Measurements from ENCODE around the gene SYT2. TPM values are rescaled to one million over a fixed set of nuclear protein-coding genes. Genes with fewer than 3 reads are reported as not detected.

The SYT2 gene
- total and polyA plus RNA-seq, 2 of the 13 experiments (the other 11 are each of a cell fraction or from before 2014, with no cell fraction given) = not detected

- TF ChIP-seq ZBTB34 (CRISPR knock-in tag; IDR thresholded peaks at IDR 0.05) = no peak
Measured at GRCh38 chr1:202682477-202682876, 27.8 kb downstream of the SYT2 start (continued).

- intact Hi-C loops (cut with micrococcal nuclease; ENCODE audit: unreplicated experiment) (no loop called here), in situ Hi-C loops (cut with HindIII; ENCODE audit: extremely low pct_ligation_motif_present, low pct_unique_long_range_greater_than_20kb) (no loop called here)
- no peak overlapping the region for H2AFZ ChIP-seq (ENCODE audit: low read length)
- no peak for DNase-seq (ENCODE audit: low spot score)
- peaks cover 1 to 41% of the 10 kb centered on the region in 2 experiments; a peak in 2 of 5 replicates for H3K27me3 ChIP-seq (ENCODE audit: control insufficient read depth in 1 of 2, insufficient read depth in 2 of 2, low read length in 2 of 2)
- no peaks in the 10 kb centered on the region for H3K36me3 ChIP-seq (replicated peaks in 1 of 2; ENCODE audit: control insufficient read depth in 1 of 2, insufficient read depth in 2 of 2, low read length in 2 of 2)
- no peaks in the 10 kb centered on the region for H3K4me1 ChIP-seq (ENCODE audit: insufficient read depth, low read length)
- ATAC-seq = no peak
- H4K20me1 ChIP-seq (ENCODE audit: insufficient read depth, low read length) = no peaks in the 10 kb centered on the region
- POLR2A ChIA-PET = no interaction called here
- no TSS peak for BruUV-seq (replicated peaks)
- CTCF ChIA-PET (ENCODE audit: low intra/inter-chr PET ratio, low total read pairs) = no interaction called here
- no peak overlapping the region for H3K4me2 ChIP-seq (ENCODE audit: low read depth, low read length)
- no peak overlapping the region for H3K27ac ChIP-seq (ENCODE audit: extremely low read length, insufficient read depth, low read length)
- FAIRE-seq = no peak
- no peak overlapping the region for H3K9ac ChIP-seq (ENCODE audit: insufficient read depth, low read depth, low read length)
- 13% methylated on average over 6 of the region's 11 CpGs for WGBS (ENCODE audit: low lambda C conversion rate)
- 0 out of 2 replicates have a peak, but pooled peaks cover 4% of the 10 kb centered on the region for H3K9me3 ChIP-seq (ENCODE audit: low read length)
- H3K4me3 ChIP-seq (replicated peaks in 1 of 3; ENCODE audit: insufficient read depth in 1 of 3, low read depth in 2 of 3, low read length in 3 of 3) = no peak overlapping the region
- no peaks in the 10 kb centered on the region for H3K79me2 ChIP-seq (ENCODE audit: insufficient read depth, low read length)
- no peak for TF ChIP-seq STAT5B (CRISPR knock-in tag; IDR thresholded peaks at IDR 0.05)
- TF ChIP-seq SPEN (CRISPR knock-in tag; IDR thresholded peaks at IDR 0.05; ENCODE audit: low read depth) = no peak
- TF ChIP-seq PREB (CRISPR knock-in tag; IDR thresholded peaks at IDR 0.05) = no peak
- TF ChIP-seq NR3C1 (CRISPR knock-in tag; IDR thresholded peaks at IDR 0.05) = no peak
- no peak for TF ChIP-seq AHR (CRISPR knock-in tag; IDR thresholded peaks at IDR 0.05)
- TF ChIP-seq HMGXB3 (CRISPR knock-in tag; IDR thresholded peaks at IDR 0.05; ENCODE audit: borderline replicate concordance) = no peak
- no peak for TF ChIP-seq ZNF383 (CRISPR knock-in tag; IDR thresholded peaks at IDR 0.05; ENCODE audit: borderline replicate concordance)
- TF ChIP-seq ZNF24 (IDR thresholded peaks at IDR 0.05) = no peak
- no peak for TF ChIP-seq DNMT3B (CRISPR knock-in tag; conservative IDR thresholded peaks at IDR 0.05)
- TF ChIP-seq JDP2 (CRISPR knock-in tag; IDR thresholded peaks at IDR 0.05; ENCODE audit: borderline replicate concordance) = no peak
- no peak for TF ChIP-seq TP53 (CRISPR knock-in tag; conservative IDR thresholded peaks at IDR 0.05)
- no peak for TF ChIP-seq POLR2AphosphoS2 (IDR thresholded peaks at IDR 0.05; ENCODE audit: low read depth, low read length)
- TF ChIP-seq ZNF704 (CRISPR knock-in tag; IDR thresholded peaks at IDR 0.05; ENCODE audit: borderline replicate concordance) = no peak
Measured at GRCh38 chr1:202681736-202682420, 28.4 kb downstream of the SYT2 start.
